Ectodermal cell (in vitro differentiated cells): ENCODE measurements around the gene HSD11B2.

Experiments used
- H3K27ac ChIP-seq: 2 replicates; pipeline ENCODE4 v1.7.0; 2013; ENCODE audit warnings: mild to moderate bottlenecking, low read depth, low read length; ENCODE audit not compliant: insufficient read depth, poor library complexity, severe bottlenecking
- H3K27me3 ChIP-seq: 2 replicates; pipeline ENCODE4 v1.7.0; 2013; ENCODE audit warnings: mild to moderate bottlenecking, low read length; ENCODE audit not compliant: insufficient read depth, control insufficient read depth, poor library complexity, severe bottlenecking
- H3K36me3 ChIP-seq: one replicate; pipeline ENCODE4 v1.7.0; 2013; ENCODE audit warnings: low read length; ENCODE audit not compliant: control insufficient read depth, insufficient read depth
- H3K4me1 ChIP-seq: one replicate; pipeline ENCODE4 v1.7.0; 2013; ENCODE audit warnings: low read length; ENCODE audit not compliant: control insufficient read depth, insufficient read depth
- H3K4me3 ChIP-seq: 2 replicates; pipeline ENCODE4 v1.7.0; 2013; ENCODE audit warnings: low read depth, low read length, control low read depth; ENCODE audit not compliant: insufficient read depth
- H3K9me3 ChIP-seq: 2 replicates; pipeline ENCODE4 v1.7.0; 2013; ENCODE audit warnings: mild to moderate bottlenecking, low read length, moderate library complexity; ENCODE audit not compliant: control insufficient read depth
- WGBS, 2 experiments: methylation state at CpG; one replicate each; pipeline ENCODE4 v1.1.7; 2013; ENCODE audit warnings: missing lambda C conversion rate in 2 of 2; 5-methylcytosine and 5-hydroxymethylcytosine counted together

Gene HSD11B2

GRCh38 chr16:67477960-67478554 is 47.1 kb downstream of the HSD11B2 start:
- Histone ChIP-seq H3K36me3 (no peaks in the 10 kb centered on the region), H3K4me1 (peaks cover 8% of the 10 kb centered on the region), H3K9me3 (no peaks in the 10 kb centered on the region), H3K27me3 (no peaks in the 10 kb centered on the region), H3K27ac (no peak overlapping the region), H3K4me3 (no peak overlapping the region)
- 95% methylated on average over 8 of the region's 8 CpGs for WGBS, 2 experiments

GRCh38 chr16:67480833-67481560 is 50.1 kb downstream of the HSD11B2 start, which contains the start of gene ATP6V0D1:
TSS of gene ATP6V0D1 (minus strand) at chr16:67481157. CDS start at chr16:67481086, 71 bp downstream.
- Histone ChIP-seq H3K9me3 (no peaks in the 10 kb centered on the region), H3K36me3 (no peaks in the 10 kb centered on the region), H3K27me3 (no peaks in the 10 kb centered on the region), H3K4me1 (peaks cover 8% of the 10 kb centered on the region), H3K27ac (peak within 1 kb of the TSS; percentile 87), H3K4me3 (peak within 1 kb of the TSS; percentile 97)
- WGBS, 2 experiments: 0% methylated on average over 57 of the region's 57 CpGs

- H3K27ac ChIP-seq: peak overlapping the region; percentile 58
- 65 to 68% methylated on average over 17 of the region's 17 CpGs for WGBS, 2 experiments
- no peaks in the 10 kb centered on the region for H3K36me3 ChIP-seq
- H3K4me1 ChIP-seq: peaks cover 8% of the 10 kb centered on the region
- H3K4me3 ChIP-seq: peak overlapping the region; percentile 97
- H3K9me3 ChIP-seq: no peaks in the 10 kb centered on the region
- H3K27me3 ChIP-seq: no peaks in the 10 kb centered on the region
These were observed 50.8 kb downstream of the HSD11B2 start for GRCh38 chr16:67481561-67482232.

- no peaks in the 10 kb centered on the region for H3K9me3 ChIP-seq
- peaks cover 8% of the 10 kb centered on the region for H3K4me1 ChIP-seq
- 91 to 93% methylated on average over 25 of the region's 25 CpGs for WGBS, 2 experiments
- H3K36me3 ChIP-seq: no peaks in the 10 kb centered on the region
- peak overlapping the region; percentile 97 for H3K4me3 ChIP-seq
- no peaks in the 10 kb centered on the region for H3K27me3 ChIP-seq
- H3K27ac ChIP-seq: no peak overlapping the region
These were observed 51.5 kb downstream of the HSD11B2 start for GRCh38 chr16:67482233-67482924.

GRCh38 chr16:67483150-67483549 is 52.2 kb downstream of the HSD11B2 start, which contains the start of gene AGRP:
TSS of gene AGRP (minus strand) at chr16:67483547. CDS start at chr16:67483398, 149 bp downstream.
- Histone ChIP-seq H3K36me3 (no peaks in the 10 kb centered on the region), H3K9me3 (no peaks in the 10 kb centered on the region), H3K4me1 (peaks cover 8% of the 10 kb centered on the region), H3K4me3 (no peak within 1 kb of the TSS), H3K27ac (no peak within 1 kb of the TSS), H3K27me3 (no peaks in the 10 kb centered on the region)
- WGBS, 2 experiments: 93 to 94% methylated on average over 6 of the region's 6 CpGs

GRCh38 chr16:67483731-67484525 is 53.0 kb downstream of the HSD11B2 start:
- no peaks in the 10 kb centered on the region for H3K27me3 ChIP-seq
- H3K4me3 ChIP-seq: no peak overlapping the region
- WGBS, 2 experiments: 89 to 92% methylated on average over 12 of the region's 12 CpGs
- peaks cover 11% of the 10 kb centered on the region for H3K4me1 ChIP-seq
- H3K27ac ChIP-seq: no peak overlapping the region
- H3K9me3 ChIP-seq: no peaks in the 10 kb centered on the region
- no peaks in the 10 kb centered on the region for H3K36me3 ChIP-seq

- H3K36me3 ChIP-seq: no peaks in the 10 kb centered on the region
- H3K27ac ChIP-seq: no peak overlapping the region
- H3K9me3 ChIP-seq: no peaks in the 10 kb centered on the region
- peaks cover 9% of the 10 kb centered on the region for H3K4me1 ChIP-seq
- no peaks in the 10 kb centered on the region for H3K27me3 ChIP-seq
- H3K4me3 ChIP-seq: no peak overlapping the region
- 80% methylated on average over 3 of the region's 3 CpGs for WGBS, 2 experiments
These were observed 55.9 kb downstream of the HSD11B2 start for GRCh38 chr16:67486805-67487204.
